Tibial nerve (tissue), 4 donors: ENCODE results near the gene SPATS2L.

Experiments
- EP300 ChIP-seq, 2 donors: sonication (generic); formaldehyde crosslinking; IDR thresholded peaks; one replicate each; pipeline ENCODE4 v1.6.1; 2017; ENCODE audit warnings: antibody characterized with exemption in 2 of 2, mild to moderate bottlenecking in 1 of 2
- POLR2A ChIP-seq, 2 donors: fragments of 450-650 bp; IDR thresholded peaks; one replicate each; pipeline ENCODE4 v1.6.1; 2017; ENCODE audit warnings: antibody characterized with exemption in 2 of 2, mild to moderate bottlenecking in 2 of 2, moderate library complexity in 2 of 2
- TF ChIP-seq, protein P1 (sequence below), 5 experiments: fragments of 200-600 bp in 3 of 5; fragments of 450-650 bp in 2 of 5; sonication (generic) in 3 of 5; IDR thresholded peaks; one replicate each; pipeline ENCODE4 v1.5.1; 2016 to 2019; ENCODE audit warnings: antibody characterized with exemption in 5 of 5, mild to moderate bottlenecking in 3 of 5, moderate library complexity in 2 of 5

DNA sequence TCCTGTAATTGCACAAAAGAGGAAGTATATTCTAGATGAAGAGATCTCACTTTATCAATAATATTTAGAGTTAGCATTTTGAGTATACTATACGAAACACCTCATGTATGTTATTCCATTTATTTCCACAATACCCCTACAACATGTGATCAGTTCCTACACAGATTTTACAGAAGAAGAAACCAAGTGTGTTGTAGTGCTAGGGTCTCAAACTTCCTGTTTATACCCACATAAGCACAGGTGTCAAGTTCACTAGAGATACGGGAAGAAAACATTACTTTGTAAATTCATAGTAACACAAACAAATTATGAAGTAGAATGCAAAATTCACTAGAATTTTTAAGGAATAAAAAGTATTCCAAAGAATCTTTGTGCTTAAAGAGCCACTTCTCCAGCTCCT is 157.0 kb downstream of the SPATS2L start:
- TF ChIP-seq, protein P1, sequence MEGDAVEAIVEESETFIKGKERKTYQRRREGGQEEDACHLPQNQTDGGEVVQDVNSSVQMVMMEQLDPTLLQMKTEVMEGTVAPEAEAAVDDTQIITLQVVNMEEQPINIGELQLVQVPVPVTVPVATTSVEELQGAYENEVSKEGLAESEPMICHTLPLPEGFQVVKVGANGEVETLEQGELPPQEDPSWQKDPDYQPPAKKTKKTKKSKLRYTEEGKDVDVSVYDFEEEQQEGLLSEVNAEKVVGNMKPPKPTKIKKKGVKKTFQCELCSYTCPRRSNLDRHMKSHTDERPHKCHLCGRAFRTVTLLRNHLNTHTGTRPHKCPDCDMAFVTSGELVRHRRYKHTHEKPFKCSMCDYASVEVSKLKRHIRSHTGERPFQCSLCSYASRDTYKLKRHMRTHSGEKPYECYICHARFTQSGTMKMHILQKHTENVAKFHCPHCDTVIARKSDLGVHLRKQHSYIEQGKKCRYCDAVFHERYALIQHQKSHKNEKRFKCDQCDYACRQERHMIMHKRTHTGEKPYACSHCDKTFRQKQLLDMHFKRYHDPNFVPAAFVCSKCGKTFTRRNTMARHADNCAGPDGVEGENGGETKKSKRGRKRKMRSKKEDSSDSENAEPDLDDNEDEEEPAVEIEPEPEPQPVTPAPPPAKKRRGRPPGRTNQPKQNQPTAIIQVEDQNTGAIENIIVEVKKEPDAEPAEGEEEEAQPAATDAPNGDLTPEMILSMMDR (IDR thresholded peaks at IDR 0.05): no peak
- TF ChIP-seq POLR2A (IDR thresholded peaks at IDR 0.05): no peak
- no peak for TF ChIP-seq EP300 (IDR thresholded peaks at IDR 0.05)
